DOHH2 (cell line): ENCODE data around the gene KRT6C.

Source experiments
- CTCF ChIP-seq: fragments of 200-600 bp; sonication (generic); IDR thresholded peaks from one replicate; pipeline ENCODE4 v1.5.1; 2014; ENCODE audit warnings: antibody characterized with exemption, mild to moderate bottlenecking, low read depth, low read length; ENCODE audit not compliant: poor library complexity, severe bottlenecking
- EZH2phosphoT487 ChIP-seq: fragments of 200-600 bp; sonication (generic); IDR thresholded peaks from 2 replicates; pipeline ENCODE4 v1.6.1; 2017; ENCODE audit warnings: borderline replicate concordance, mild to moderate bottlenecking, antibody characterized with exemption, low read length, moderate library complexity, mixed read lengths

DNA sequence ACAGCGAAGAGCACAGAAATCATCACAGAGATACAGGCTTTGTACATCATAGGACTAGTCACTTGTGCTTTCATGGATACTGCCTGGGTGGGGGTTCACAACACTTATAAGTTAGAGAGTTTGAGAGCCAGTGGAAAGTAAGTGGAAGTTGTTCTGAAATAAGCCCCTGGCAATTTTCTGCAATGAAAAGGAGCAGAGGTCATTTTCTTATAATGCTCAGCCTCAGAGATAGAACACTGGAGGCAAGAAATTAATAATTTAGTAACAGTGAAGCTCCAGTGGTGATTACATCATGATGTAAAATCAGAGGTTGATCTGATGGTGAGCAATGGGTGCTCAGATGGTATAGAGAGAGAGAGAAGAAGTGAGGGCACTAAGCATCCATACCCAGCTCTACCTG lies 13.6 kb upstream of the KRT6C start:
- TF ChIP-seq CTCF, result no peak
- no peak for TF ChIP-seq EZH2phosphoT487
